GM12892 (cell line): ENCODE data around the gene MB.

Experiments
- POLR2A ChIP-seq: IDR thresholded peaks from 2 replicates; pipeline ENCODE4 v1.6.1; 2011; ENCODE audit warnings: low read depth, low read length, control low read depth
- POLR2AphosphoS5 ChIP-seq: IDR thresholded peaks from 2 replicates; pipeline ENCODE4 v1.6.1; 2011; ENCODE audit warnings: low read depth, low read length, control low read depth
- TAF1 ChIP-seq: IDR thresholded peaks from 2 replicates; pipeline ENCODE4 v1.6.1; 2011; ENCODE audit warnings: low read depth, mild to moderate bottlenecking, control low read depth, low read length, borderline replicate concordance

GRCh38 chr22:35559354-35560005, 57.6 kb downstream of the MB start:
- TF ChIP-seq POLR2AphosphoS5 (no peak), POLR2A (no peak), TAF1 (no peak)
